Kidney capillary endothelial cell (primary cell): ENCODE data around the gene IQGAP1.
"Not testable (repeated sequence)": the region's sequence is repeated elsewhere in the genome, so short reads cannot be mapped to it uniquely, and the experiment has no call there.

Source experiments
- DNase-seq: peaks from one replicate; pipeline ENCODE4 v3.0.0-alpha.2; 2018; ENCODE audit warnings: low spot score

IQGAP1 gene

GRCh38 chr15:90411176-90411575, 23.1 kb downstream of the IQGAP1 start:
- no peak for DNase-seq

GRCh38 chr15:90412356-90413194, 24.5 kb downstream of the IQGAP1 start:
- no peak for DNase-seq

GRCh38 chr15:90413411-90414379, 25.7 kb downstream of the IQGAP1 start:
- DNase-seq: no peak

- DNase-seq: no peak
Observed at GRCh38 chr15:90414408-90415028, 26.5 kb downstream of the IQGAP1 start.

GRCh38 chr15:90416052-90416451, 28.0 kb downstream of the IQGAP1 start:
- not testable (repeated sequence) for DNase-seq

GRCh38 chr15:90418627-90419026, 30.6 kb downstream of the IQGAP1 start:
- DNase-seq: no peak

- no peak for DNase-seq
Observed at GRCh38 chr15:90419206-90419605, 31.2 kb downstream of the IQGAP1 start.

- peak; percentile 72 for DNase-seq
Observed at GRCh38 chr15:90419738-90420406, 31.8 kb downstream of the IQGAP1 start.

- no peak for DNase-seq
Observed at GRCh38 chr15:90420451-90420850, 32.4 kb downstream of the IQGAP1 start.

- DNase-seq: no peak
Observed at GRCh38 chr15:90421527-90421926, 33.5 kb downstream of the IQGAP1 start.

- DNase-seq: no peak
Observed at GRCh38 chr15:90422043-90422442, 34.0 kb downstream of the IQGAP1 start.

GRCh38 chr15:90422936-90423335, 34.9 kb downstream of the IQGAP1 start:
- DNase-seq: no peak

GRCh38 chr15:90423801-90424319, 35.8 kb downstream of the IQGAP1 start:
- no peak for DNase-seq

- DNase-seq: no peak
Observed at GRCh38 chr15:90425726-90426346, 37.8 kb downstream of the IQGAP1 start.

- DNase-seq: no peak
Observed at GRCh38 chr15:90427185-90427584, 39.1 kb downstream of the IQGAP1 start.

- DNase-seq: no peak
Observed at GRCh38 chr15:90432253-90432652, 44.2 kb downstream of the IQGAP1 start.

- DNase-seq: no peak
Observed at GRCh38 chr15:90435652-90436337, 47.8 kb downstream of the IQGAP1 start.

- DNase-seq: no peak
Observed at GRCh38 chr15:90436952-90437351, 48.9 kb downstream of the IQGAP1 start.

- no peak for DNase-seq
Observed at GRCh38 chr15:90437516-90437915, 49.5 kb downstream of the IQGAP1 start.

GRCh38 chr15:90439946-90440345, 51.9 kb downstream of the IQGAP1 start:
- no peak for DNase-seq

- DNase-seq: no peak
Observed at GRCh38 chr15:90441027-90441426, 53.0 kb downstream of the IQGAP1 start.
